B cell (primary cell): Measurements from ENCODE around the gene C10orf105. TPM values are rescaled to one million over a fixed set of nuclear protein-coding genes. Genes with fewer than 3 reads are reported as not detected.

ENCODE experiments used
- ATAC-seq: fragments of 200-7000 bp; cut with Tn5 transposase; one replicate; pipeline ENCODE4 v1.10.0; 2021; ENCODE audit warnings: low read depth, mild to moderate bottlenecking, moderate number of reproducible peaks, moderate library complexity
- CTCF ChIA-PET: fragments of 350-600 bp; sonication (Branson Sonifier 250); formaldehyde crosslinking; loops from one replicate; lab custom pipeline; 2021; ENCODE audit warnings: antibody characterized with exemption, inconsistent platforms; lab: Charles Lee
- POLR2A ChIA-PET: fragments of 350-600 bp; sonication (Branson Sonifier 250); formaldehyde crosslinking; loops from one replicate; lab custom pipeline; 2021; ENCODE audit warnings: antibody characterized with exemption; lab: Charles Lee
- DNase-seq: peaks from one replicate; pipeline ENCODE4 v3.0.0; 2013
- H2AFZ ChIP-seq: 2 replicates; pipeline ENCODE4 v1.6.1; 2012; ENCODE audit warnings: mild to moderate bottlenecking, low read depth, low read length; ENCODE audit not compliant: insufficient read depth, poor library complexity, severe bottlenecking
- H3K27ac ChIP-seq, 2 donors: 1 replicate in 1 of 2; 2 replicates in 1 of 2; pipeline ENCODE4 v1.5.1; 2012 to 2013; ENCODE audit warnings: low read length in 2 of 2, mild to moderate bottlenecking in 2 of 2, moderate library complexity in 1 of 2
- H3K27me3 ChIP-seq, 4 experiments: fragments of 200-600 bp in 1 of 4; sonication (generic) in 1 of 4; replicated peaks in 1 of 4; 1 replicate in 2 of 4; 2 replicates in 2 of 4; pipeline versions ENCODE4 v1.6.1 to v1.7.0; 2013 to 2016; ENCODE audit warnings: low read length in 3 of 4, mild to moderate bottlenecking in 2 of 4, mixed read lengths in 1 of 4, moderate library complexity in 1 of 4; ENCODE audit not compliant: insufficient read depth in 4 of 4, control insufficient read depth in 3 of 4; ENCODE audit errors: control extremely low read depth in 1 of 4
- H3K36me3 ChIP-seq, 2 experiments: replicated peaks in 1 of 2; 1 replicate in 1 of 2; 2 replicates in 1 of 2; pipeline versions ENCODE4 v1.6.1 to v1.7.1; 2013; ENCODE audit warnings: low read length in 1 of 2; ENCODE audit not compliant: insufficient read depth in 2 of 2, control insufficient read depth in 1 of 2; ENCODE audit errors: control extremely low read depth in 1 of 2, extremely low read depth in 1 of 2
- H3K4me1 ChIP-seq, 2 donors: fragments of 200-600 bp in 1 of 2; sonication (generic) in 1 of 2; 1 replicate in 1 of 2; 2 replicates in 1 of 2; pipeline versions ENCODE4 v1.5.1 to v1.6.1; 2013 to 2017; ENCODE audit warnings: low read length in 2 of 2; ENCODE audit not compliant: control insufficient read depth in 2 of 2, insufficient read depth in 2 of 2
- H3K4me2 ChIP-seq: replicated peaks from 2 replicates; pipeline ENCODE3; 2012; ENCODE audit warnings: mild to moderate bottlenecking, low read depth, low read length; ENCODE audit not compliant: poor library complexity, severe bottlenecking
- H3K4me3 ChIP-seq, 5 experiments: fragments of 200-600 bp in 1 of 5; sonication (generic) in 1 of 5; 1 replicate in 3 of 5; 2 replicates in 2 of 5; pipeline versions ENCODE4 v1.5.1 to v1.7.0; 2011 to 2016; ENCODE audit warnings: low read length in 4 of 5, mild to moderate bottlenecking in 4 of 5, low read depth in 2 of 5, control low read depth in 1 of 5, moderate library complexity in 1 of 5; ENCODE audit not compliant: insufficient read depth in 1 of 5; ENCODE audit errors: control extremely low read depth in 1 of 5, extremely low read depth in 1 of 5
- H3K79me2 ChIP-seq: fragments of 200-600 bp; sonication (generic); one replicate; pipeline ENCODE4 v1.6.0; 2016; ENCODE audit warnings: low read length; ENCODE audit not compliant: control insufficient read depth, insufficient read depth
- H3K9ac ChIP-seq: fragments of 200-600 bp; sonication (generic); 2 replicates; pipeline ENCODE4 v1.6.1; 2017; ENCODE audit warnings: mild to moderate bottlenecking, low read length, moderate library complexity
- H3K9me3 ChIP-seq, 3 donors: one replicate each; pipeline versions ENCODE4 v1.6.1 to v1.7.1; 2013; ENCODE audit warnings: low read length in 2 of 3; ENCODE audit not compliant: control insufficient read depth in 2 of 3, insufficient read depth in 1 of 3; ENCODE audit errors: control extremely low read depth in 1 of 3
- H4K20me1 ChIP-seq: 2 replicates; pipeline ENCODE4 v1.6.0; 2012; ENCODE audit warnings: mild to moderate bottlenecking, low read length; ENCODE audit not compliant: insufficient read depth, control insufficient read depth, poor library complexity, severe bottlenecking
- H3K27ac Mint-ChIP-seq: one replicate; pipeline ENCODE4 v1.8.0; 2021; ENCODE audit warnings: mixed read lengths
- H3K27me3 Mint-ChIP-seq: one replicate; pipeline ENCODE4 v1.8.0; 2021; ENCODE audit warnings: mixed read lengths
- H3K4me1 Mint-ChIP-seq: one replicate; pipeline ENCODE4 v1.8.0; 2021; ENCODE audit warnings: mixed read lengths
- H3K4me3 Mint-ChIP-seq: one replicate; pipeline ENCODE4 v1.8.0; 2021; ENCODE audit warnings: mixed read lengths
- H3K9me3 Mint-ChIP-seq: one replicate; pipeline ENCODE4 v1.8.0; 2022; ENCODE audit warnings: mixed read lengths; ENCODE audit not compliant: insufficient read depth
- CTCF ChIP-seq: fragments of 200-600 bp; IDR thresholded peaks from one replicate; pipeline ENCODE4 v1.8.0; 2022; ENCODE audit warnings: antibody characterized with exemption, mild to moderate bottlenecking
- EZH2 ChIP-seq: IDR thresholded peaks from 2 replicates; pipeline ENCODE4 v1.6.1; 2012; ENCODE audit warnings: borderline replicate concordance, low read depth, mild to moderate bottlenecking, moderate library complexity, low read length; ENCODE audit not compliant: insufficient read depth, poor library complexity, severe bottlenecking
- WGBS: methylation state at CpG from one replicate; pipeline ENCODE4 v1.1.5; 2013; ENCODE audit warnings: missing lambda C conversion rate; ENCODE audit not compliant: insufficient coverage; 5-methylcytosine and 5-hydroxymethylcytosine counted together
- intact Hi-C: fragments of 100-400 bp; cut with micrococcal nuclease; formaldehyde crosslinking; loops from one replicate; pipeline ENCODE4 v1.10.0; 2022
- polyA plus RNA-seq: library from polyadenylated mRNA; depleted of rRNA; stranded (reverse); fragments of >200 nt; gene quantifications from 2 replicates; pipeline ENCODE4 v1.2.3, GENCODE V29; 2012
- total RNA-seq, 2 donors: library from RNA; stranded (reverse); fragments of 120-200 nt in 1 of 2; gene quantifications; 1 replicate in 1 of 2; 2 replicates in 1 of 2; pipeline versions ENCODE4 v1.2.3 to v1.2.4, GENCODE V29; 2013 to 2022

C10orf105 gene
- total and polyA plus RNA-seq, 2 donors (not counting 1 experiment from before 2014, with no cell fraction given) = 0.03 TPM; not detected in 1

- H3K4me3 ChIP-seq = no peak overlapping the region
- DNase-seq = no peak
- no peaks in the 10 kb centered on the region for H3K36me3 ChIP-seq
- whole genome bisulfite sequencing = 95% methylated on average over 6 of the region's 6 CpGs
- H3K79me2 ChIP-seq = no peaks in the 10 kb centered on the region
- POLR2A ChIA-PET = no interaction called here
- no peak overlapping the region for H3K27ac ChIP-seq
- no peaks in the 10 kb centered on the region for H3K9me3 ChIP-seq
- no peak overlapping the region for H3K4me2 ChIP-seq
- peaks cover 8 to 14% of the 10 kb centered on the region in 2 donors for H3K4me1 ChIP-seq
- H4K20me1 ChIP-seq = no peaks in the 10 kb centered on the region
- CTCF ChIA-PET = interaction anchor here (1.0 to 2.9 kb wide), 4 partner anchors 10 to 57 kb away, joined by 3 to 17 read pairs (median 4); no protein-coding TSS in a partner anchor
- ATAC-seq = no peak
- intact Hi-C loops = no loop called here
- TF ChIP-seq EZH2 (no peak), CTCF (no peak)
- Mint-ChIP-seq H3K4me3 (no peak overlapping the region), H3K27ac (no peak overlapping the region), H3K4me1 (peaks cover 8% of the 10 kb centered on the region), H3K27me3 (peaks cover 4% of the 10 kb centered on the region), H3K9me3 (no peaks in the 10 kb centered on the region)
- H2AFZ ChIP-seq = no peak overlapping the region
- no peak overlapping the region for H3K9ac ChIP-seq
- peaks cover 0 to 3% (median 0%) of the 10 kb centered on the region in 4 experiments for H3K27me3 ChIP-seq
These were observed 1.7 kb upstream of the C10orf105 start for GRCh38 chr10:71721313-71721712.

- CTCF ChIA-PET = interaction anchor here (2.5 to 2.9 kb wide), 2 partner anchors 9 to 12 kb away, joined by 5 to 17 read pairs; no protein-coding TSS in a partner anchor
- ATAC-seq = no peak
- TF ChIP-seq CTCF (no peak), EZH2 (no peak)
- H3K4me2 ChIP-seq = no peak overlapping the region
- POLR2A ChIA-PET = no interaction called here
- H3K4me1 ChIP-seq = peaks cover 5 to 14% of the 10 kb centered on the region in 2 donors
- WGBS = 88% methylated on average over 4 of the region's 4 CpGs
- Mint-ChIP-seq H3K4me1 (peaks cover 5% of the 10 kb centered on the region), H3K27me3 (peaks cover 4% of the 10 kb centered on the region), H3K9me3 (no peaks in the 10 kb centered on the region), H3K4me3 (no peak overlapping the region), H3K27ac (no peak overlapping the region)
- no peaks in the 10 kb centered on the region for H4K20me1 ChIP-seq
- no peak overlapping the region for H3K4me3 ChIP-seq
- H2AFZ ChIP-seq = no peak overlapping the region
- H3K36me3 ChIP-seq = no peaks in the 10 kb centered on the region
- no peak overlapping the region for H3K27ac ChIP-seq
- no peaks in the 10 kb centered on the region for H3K79me2 ChIP-seq
- H3K9ac ChIP-seq = no peak overlapping the region
- no peaks in the 10 kb centered on the region for H3K9me3 ChIP-seq
- intact Hi-C loops = no loop called here
- no peak for DNase-seq
- peaks cover 0 to 3% (median 0%) of the 10 kb centered on the region in 4 experiments for H3K27me3 ChIP-seq
These were observed 710 bp upstream of the C10orf105 start for GRCh38 chr10:71720288-71720687.
